Right renal pelvis (tissue), 4 donors: ENCODE results near the gene JPH3. TPM values are rescaled to one million over a fixed set of nuclear protein-coding genes. Genes with fewer than 3 reads are reported as not detected.

Source experiments
- DNase-seq, 4 donors: peaks; one replicate each; pipeline ENCODE4 v3.0.0-alpha.2; 2013; ENCODE audit warnings: low read depth in 4 of 4, low spot score in 3 of 4, missing footprints in 1 of 4
- polyA plus RNA-seq, 4 donors: library from polyadenylated mRNA; unstranded; fragments of 120-200 nt; gene quantifications; one replicate each; pipeline ENCODE4 v1.2.1, GENCODE V29; 2013; ENCODE audit not compliant: insufficient read length in 4 of 4

JPH3 gene
- polyA plus RNA-seq, 4 donors, result 0.53 to 1.3 (median 0.70) TPM

GRCh38 chr16:87728026-87728425 lies 125.7 kb downstream of the JPH3 start:
- no peak for DNase-seq

GRCh38 chr16:87729266-87729954 lies 127.1 kb downstream of the JPH3 start:
- DNase-seq, result no peak

- no peak for DNase-seq
Observed at GRCh38 chr16:87731607-87732006, 129.3 kb downstream of the JPH3 start.

- DNase-seq, result no peak
Observed at GRCh38 chr16:87733190-87733589, 130.9 kb downstream of the JPH3 start.

- DNase-seq, result no peak
Observed at GRCh38 chr16:87734644-87735043, 132.3 kb downstream of the JPH3 start.

GRCh38 chr16:87735270-87736007 lies 133.1 kb downstream of the JPH3 start:
- no peak for DNase-seq

GRCh38 chr16:87736008-87736382 lies 133.7 kb downstream of the JPH3 start:
- no peak for DNase-seq

GRCh38 chr16:87739801-87740200 lies 137.5 kb downstream of the JPH3 start:
- no peak for DNase-seq

- no peak for DNase-seq
Observed at GRCh38 chr16:87740441-87740840, 138.1 kb downstream of the JPH3 start.

GRCh38 chr16:87740909-87741424 lies 138.7 kb downstream of the JPH3 start:
- no peak for DNase-seq

- DNase-seq, result no peak
Observed at GRCh38 chr16:87741700-87742415, 139.6 kb downstream of the JPH3 start.

GRCh38 chr16:87742781-87743490 lies 140.6 kb downstream of the JPH3 start:
- DNase-seq, result no peak

- DNase-seq, result no peak
Observed at GRCh38 chr16:87744750-87745514, 142.6 kb downstream of the JPH3 start.

- DNase-seq, result no peak
Observed at GRCh38 chr16:87746178-87746577, 143.9 kb downstream of the JPH3 start.

Other genes with a start within 250 kb of the JPH3 start
- gene FBXO31, start 218.7 kb upstream of the JPH3 start, polyA plus RNA-seq, result 10 to 100 TPM; 21.1 to 26.9 (median 24.4) TPM
- gene MAP1LC3B, start 210.2 kb upstream of the JPH3 start, polyA plus RNA-seq, result 10 to 100 TPM; 73.3 to 82.8 (median 78.9) TPM
- 10 to 100 TPM; 34.3 to 37.4 (median 36.3) TPM for gene ZCCHC14, start 109.5 kb upstream of the JPH3 start, polyA plus RNA-seq
- gene KLHDC4, start 163.5 kb downstream of the JPH3 start, polyA plus RNA-seq, result 10 to 100 TPM; 23.7 to 28.7 (median 28.5) TPM